Vagina (tissue), 2 donors: ENCODE measurements around the gene FAM78A.

Experiments used
- CTCF ChIP-seq, 3 experiments: fragments of 450-650 bp in 2 of 3; fragments of 200-600 bp in 1 of 3; sonication (generic) in 1 of 3; IDR thresholded peaks; one replicate each; pipeline ENCODE4 v1.5.1; 2017 to 2019; ENCODE audit warnings: antibody characterized with exemption in 3 of 3, mild to moderate bottlenecking in 2 of 3, moderate library complexity in 2 of 3
- POLR2A ChIP-seq, 2 donors: fragments of 450-650 bp; IDR thresholded peaks; one replicate each; pipeline ENCODE4 v1.6.1; 2017; ENCODE audit warnings: antibody characterized with exemption in 2 of 2, mild to moderate bottlenecking in 2 of 2, moderate library complexity in 2 of 2
- POLR2AphosphoS5 ChIP-seq, 2 donors: sonication (generic); formaldehyde crosslinking; IDR thresholded peaks; one replicate each; pipeline ENCODE4 v1.9.0; 2017; ENCODE audit warnings: antibody characterized with exemption in 2 of 2, mild to moderate bottlenecking in 2 of 2, low read depth in 1 of 2; ENCODE audit not compliant: insufficient read depth in 1 of 2

- TF ChIP-seq CTCF (IDR thresholded peaks at IDR 0.05) (no peak), POLR2AphosphoS5 (IDR thresholded peaks at IDR 0.05; ENCODE audit: insufficient read depth in 1 of 2, low read depth in 1 of 2) (no peak), POLR2A (IDR thresholded peaks at IDR 0.05) (no peak)
Observed at GRCh38 chr9:131233995-131234394, 42.3 kb downstream of the FAM78A start.
